NCI-H2107 treated with DMSO at 0.1 percent for 48 hours (cell line): ENCODE data around the gene INSRR.

Experiments used
- DNase-seq: peaks from one replicate; lab custom pipeline; 2025; ENCODE audit not compliant: unreplicated experiment; lab: John Stamatoyannopoulos, UW

Gene INSRR

DNA sequence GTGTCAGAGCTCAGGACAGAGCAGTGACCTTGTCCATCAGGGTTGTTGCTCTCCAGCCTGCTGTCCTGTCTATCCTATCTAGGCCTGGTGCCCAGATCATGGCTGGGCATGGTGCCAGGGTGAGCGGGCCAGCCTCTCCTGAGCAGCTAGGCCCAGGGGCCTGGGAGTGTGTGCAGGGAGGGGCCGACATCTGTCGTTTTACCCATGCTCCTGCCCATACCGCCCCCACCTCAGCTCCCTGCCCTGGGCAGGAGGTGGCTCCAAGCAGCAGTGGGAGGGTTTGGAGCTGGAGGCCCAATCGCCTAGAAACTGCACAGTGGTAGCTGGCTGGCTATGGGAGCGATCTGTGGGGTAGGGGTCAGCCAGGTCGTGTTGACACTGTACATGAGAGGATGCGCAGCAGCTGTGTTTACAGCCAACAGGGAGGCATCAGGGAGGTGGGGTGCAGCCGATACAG lies 6.5 kb downstream of the INSRR start:
- peak; percentile 77 for DNase-seq

DNA sequence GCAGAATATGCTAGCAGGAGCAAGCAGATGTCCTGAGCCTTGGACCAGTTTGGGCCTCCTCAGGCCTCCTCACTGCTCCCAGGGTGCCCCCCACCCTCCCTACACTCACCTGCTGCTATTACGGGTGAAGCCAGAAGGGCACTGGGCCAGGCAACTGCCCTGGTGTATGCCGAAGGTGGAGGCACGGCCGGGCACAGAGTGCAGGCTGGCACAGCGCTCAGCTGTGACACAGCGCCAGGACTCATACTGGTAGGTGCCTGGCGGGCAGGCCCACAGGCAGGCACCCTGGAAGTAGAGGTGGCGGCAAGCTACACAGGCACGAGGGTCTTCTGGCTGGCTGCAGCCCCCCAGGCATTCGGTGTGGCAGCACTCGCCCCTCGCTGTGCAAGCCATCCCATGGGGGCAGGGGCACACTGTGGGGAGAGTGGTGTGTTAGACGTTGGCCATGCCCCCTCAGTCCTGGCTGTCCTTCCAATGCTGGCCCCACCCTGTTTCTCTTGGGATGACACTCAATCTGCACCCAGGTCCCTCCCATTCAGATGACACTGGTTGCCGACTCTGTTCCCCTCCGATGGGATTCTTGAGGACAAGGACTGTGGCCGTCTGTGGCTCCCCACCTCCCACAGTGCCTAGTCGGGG lies 7.0 kb downstream of the INSRR start:
- DNase-seq, result no peak

DNA sequence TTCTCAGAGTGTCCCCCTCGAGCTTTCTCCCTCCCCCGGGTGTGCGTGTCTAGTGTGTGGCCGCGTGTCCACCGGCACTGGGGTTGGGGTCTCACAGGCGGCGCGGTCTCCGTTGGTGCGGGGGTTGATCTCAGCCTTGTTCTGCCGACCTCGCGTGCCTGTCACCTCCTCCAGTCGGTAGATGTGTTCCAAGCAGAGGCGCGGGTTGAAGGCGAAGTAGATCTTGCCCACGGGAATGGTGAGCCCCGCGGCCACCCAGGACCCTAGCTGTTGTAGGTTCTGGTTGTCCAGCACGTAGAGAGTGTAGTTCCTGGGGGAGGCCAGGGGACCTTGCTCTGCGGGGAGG lies 9.8 kb downstream of the INSRR start:
- no peak for DNase-seq

GRCh38 chr1:156848461-156849150 lies 10.3 kb downstream of the INSRR start:
- DNase-seq, result no peak

DNA sequence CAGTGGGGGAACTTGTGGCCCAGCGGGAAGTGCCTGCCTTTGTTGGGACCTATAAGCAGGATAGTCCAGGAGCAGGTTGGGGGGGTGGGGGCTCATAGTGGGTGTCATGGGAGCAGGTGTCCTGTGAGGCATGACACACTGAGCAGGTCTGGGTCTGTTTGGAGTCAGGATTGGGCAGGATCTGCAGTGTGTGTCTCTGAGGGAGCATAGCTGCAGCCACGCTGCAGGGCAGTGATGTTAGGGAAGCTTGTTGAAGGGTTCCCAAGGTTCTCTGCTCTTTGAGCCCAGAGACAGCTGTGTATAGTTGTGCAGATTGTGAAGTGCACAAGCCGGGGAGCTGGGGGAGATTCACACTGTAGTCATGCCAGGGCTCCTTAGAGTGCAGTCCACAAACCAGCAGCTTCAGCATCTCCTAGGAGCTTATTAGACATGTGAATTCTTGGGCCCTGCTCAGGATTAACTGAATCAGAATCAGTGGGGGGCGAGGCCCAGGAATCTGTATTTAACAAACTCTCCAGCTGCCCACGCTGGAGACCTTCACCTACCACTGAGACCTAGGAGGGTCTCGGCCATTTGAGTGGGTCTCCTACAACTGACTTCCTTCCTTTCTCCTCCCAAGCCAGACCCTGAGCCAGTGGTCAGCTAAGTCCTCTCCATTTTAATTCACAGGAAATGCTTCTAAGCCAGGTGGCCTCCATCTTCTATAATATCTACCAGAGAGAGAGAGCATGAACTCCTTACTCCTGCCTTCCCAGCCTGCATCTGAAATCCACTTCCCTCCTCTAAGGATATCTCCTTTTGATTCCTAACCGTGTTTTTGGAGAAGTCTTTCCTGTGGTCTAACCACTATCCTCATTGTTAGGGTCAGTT lies 11.1 kb downstream of the INSRR start:
- no peak for DNase-seq

- DNase-seq, result no peak
Measured at GRCh38 chr1:156846643-156847042, 12.3 kb downstream of the INSRR start.

DNA sequence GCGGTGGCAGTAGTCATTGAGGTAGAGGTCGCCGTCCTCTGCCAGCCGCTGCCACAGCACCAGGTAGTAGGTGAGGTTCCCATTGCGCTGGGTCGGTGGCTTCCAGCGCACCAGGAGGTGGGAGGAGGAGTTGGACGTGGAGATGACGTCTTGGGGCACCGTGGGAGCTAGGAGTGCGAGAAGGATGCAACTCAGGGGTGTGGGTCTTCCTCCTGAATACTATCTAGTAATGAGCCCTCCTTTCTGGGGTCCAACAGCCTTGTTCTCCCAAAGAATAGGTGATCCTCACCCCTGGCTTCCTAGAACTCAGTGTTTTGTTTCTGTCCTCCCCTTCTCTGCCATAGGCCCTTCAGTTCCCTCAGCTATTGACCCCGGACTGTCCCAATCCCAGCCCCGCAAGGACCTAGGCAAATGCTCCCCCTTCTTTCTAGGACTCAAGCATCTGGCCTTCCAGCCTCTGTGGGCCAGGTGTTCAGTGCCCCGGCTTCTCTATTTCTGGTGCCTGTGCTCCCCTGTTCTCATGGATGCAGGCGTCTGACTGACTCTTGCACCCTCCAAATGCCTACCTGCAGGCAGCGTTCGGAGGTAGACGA lies 12.9 kb downstream of the INSRR start:
- no peak for DNase-seq

DNA sequence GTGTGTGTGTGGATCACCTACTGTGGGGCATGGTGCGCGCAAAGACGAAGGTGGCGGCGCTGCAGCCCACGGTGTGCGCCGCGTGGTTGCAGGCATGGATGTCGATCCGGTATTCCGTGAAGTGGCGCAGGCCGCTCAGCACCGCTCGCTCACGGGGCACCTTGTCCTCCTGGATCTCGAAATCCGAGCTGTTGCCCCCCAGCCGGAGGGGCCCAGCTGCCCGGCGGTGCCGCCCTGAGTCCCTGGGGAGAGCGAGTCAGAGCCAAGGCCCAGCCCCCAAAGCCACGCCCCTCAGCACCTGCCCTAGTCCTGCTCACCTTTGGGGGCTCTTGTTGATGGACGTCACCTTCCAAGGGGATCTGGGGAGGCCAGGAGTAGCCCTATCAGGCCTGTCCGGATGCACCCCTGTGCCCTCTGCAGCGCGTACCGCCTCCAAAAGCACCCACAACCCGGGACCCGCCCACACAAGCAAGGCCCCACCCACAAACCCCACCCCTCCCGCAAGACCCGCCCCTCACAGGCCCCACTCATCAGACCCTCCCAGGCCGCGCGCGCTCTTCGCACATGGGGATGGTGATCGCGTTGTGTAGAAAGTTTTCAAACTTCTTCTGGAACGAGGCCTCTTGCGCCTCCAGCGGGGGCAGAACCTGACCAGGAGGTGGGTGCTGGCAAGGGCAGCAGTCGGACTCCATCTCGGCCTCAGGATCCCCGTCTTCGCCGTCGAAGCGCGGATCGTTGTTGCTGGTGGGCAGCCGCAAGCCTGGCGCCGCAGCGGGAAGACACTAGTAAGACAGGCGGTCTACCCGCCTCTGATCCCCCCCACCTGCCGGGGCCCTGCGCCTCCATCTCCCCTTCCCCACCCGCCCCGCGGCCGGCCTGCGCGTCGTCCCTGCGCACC lies 13.6 kb downstream of the INSRR start:
- no peak for DNase-seq

DNA sequence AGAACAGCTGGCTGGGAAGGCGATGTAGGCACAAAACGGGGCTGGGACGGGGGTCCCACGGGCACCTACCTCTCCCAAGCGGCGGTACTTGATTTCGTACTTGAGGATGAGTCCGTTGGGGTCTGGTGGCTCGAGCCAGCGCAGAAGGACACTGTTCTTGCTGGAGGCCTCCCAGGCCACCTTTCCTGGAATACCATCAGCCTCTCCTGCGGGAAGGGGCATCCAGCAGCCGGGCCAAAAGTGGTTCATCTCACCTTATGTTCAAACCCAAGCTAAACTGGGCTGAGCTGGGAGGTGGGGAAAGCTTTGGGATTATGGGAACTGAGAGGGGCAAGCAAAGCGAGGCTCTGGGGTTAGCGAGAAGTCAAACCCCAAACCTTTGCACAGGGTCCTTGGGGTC lies 14.3 kb downstream of the INSRR start:
- no peak for DNase-seq

- DNase-seq, result no peak
Measured at GRCh38 chr1:156844102-156844501, 14.8 kb downstream of the INSRR start.

DNA sequence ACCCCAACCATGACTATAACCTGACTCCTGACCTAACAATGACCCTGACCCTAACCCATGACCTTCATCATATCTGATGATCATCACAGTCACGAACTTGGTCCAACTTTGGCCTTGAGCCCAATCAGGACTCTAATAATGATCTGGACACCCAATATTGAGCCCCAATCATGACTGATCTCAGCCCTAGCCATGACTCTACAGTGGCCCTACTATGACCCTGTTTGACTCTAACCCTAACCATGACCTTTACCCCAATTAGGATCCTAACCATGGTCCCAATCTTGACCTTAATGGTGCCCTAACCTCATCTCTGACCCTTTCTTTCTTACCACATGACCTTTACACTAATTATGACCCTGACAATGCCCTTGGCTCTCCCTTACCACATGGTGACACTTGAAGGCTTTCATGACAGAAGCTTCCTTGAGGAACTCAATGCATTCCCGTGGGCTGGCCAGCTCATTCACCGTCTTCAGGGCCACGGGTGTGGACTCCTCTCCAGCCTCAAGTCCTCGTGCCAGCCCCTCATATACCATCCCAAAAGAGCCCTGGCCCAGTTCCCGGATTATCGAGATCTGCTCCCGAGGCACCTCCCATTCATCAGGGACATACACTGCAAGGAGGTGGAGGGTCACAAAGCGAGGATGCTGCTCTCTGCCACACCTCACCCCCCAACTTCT lies 16.2 kb downstream of the INSRR start:
- no peak for DNase-seq

DNA sequence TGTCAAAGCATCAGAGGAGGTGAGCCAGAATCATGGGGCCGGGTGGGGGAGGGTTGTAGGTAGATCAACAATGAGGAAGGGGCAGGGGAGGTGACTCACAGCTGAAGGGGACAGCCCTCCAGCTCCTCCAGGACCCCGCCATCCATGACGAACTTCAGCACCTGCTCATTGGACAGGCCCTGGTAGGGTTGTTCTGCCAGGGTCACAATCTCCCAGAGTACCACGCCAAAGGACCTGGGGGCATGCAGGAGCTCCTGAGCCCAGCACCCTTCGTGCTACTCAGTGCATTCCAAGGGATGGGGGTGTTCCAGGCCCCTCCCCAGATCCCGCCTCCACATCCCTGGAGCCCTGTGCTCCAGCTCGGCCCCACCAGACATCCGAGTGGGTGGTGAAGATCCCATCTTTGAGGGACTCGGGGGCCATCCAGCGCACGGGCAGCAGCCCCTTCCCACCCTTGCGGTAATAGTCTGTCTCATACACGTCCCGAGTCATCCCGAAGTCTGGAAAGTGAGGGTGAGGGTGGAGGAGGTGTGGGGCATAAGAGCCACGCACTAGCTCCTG lies 17.5 kb downstream of the INSRR start:
- DNase-seq, result no peak

GRCh38 chr1:156840898-156841279 lies 18.0 kb downstream of the INSRR start:
- DNase-seq, result no peak

GRCh38 chr1:156840186-156840897 lies 18.6 kb downstream of the INSRR start:
- no peak for DNase-seq

DNA sequence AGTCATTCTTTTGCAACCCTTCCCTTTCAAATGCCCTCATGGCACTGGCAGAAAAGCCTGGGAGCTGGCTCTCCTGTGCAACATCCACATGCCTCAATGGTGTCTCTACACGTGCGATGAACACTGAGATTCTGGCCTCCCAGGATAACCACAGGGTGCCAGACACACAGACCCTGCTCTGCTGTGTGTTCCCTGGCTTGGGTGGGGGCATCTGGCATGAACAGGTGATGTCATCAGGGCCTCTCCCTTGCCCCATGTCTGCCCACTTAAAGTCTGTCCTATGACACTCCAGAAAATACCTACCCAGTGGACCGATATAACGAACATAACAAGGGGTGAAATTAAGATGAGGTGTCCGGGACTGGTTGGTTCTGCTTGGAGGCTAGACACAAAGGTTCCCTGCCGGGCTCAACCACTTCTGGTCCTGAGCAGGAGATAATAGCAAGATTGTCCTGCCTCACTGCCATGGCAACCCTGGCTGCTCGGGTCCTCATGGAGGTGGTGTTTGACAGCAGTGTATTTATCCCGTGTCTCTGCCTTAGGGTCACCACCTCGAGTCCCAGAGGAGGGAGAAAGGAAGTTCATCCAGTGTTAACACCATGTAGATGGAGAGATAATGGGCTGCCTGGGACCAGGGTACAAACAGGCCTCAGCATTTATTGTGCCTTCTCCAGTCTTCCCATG lies 19.3 kb downstream of the INSRR start:
- DNase-seq, result peak; percentile 16

GRCh38 chr1:156838972-156839371 lies 19.9 kb downstream of the INSRR start:
- DNase-seq, result peak; percentile 23

- DNase-seq, result no peak
Measured at GRCh38 chr1:156836892-156837291, 22.0 kb downstream of the INSRR start.

GRCh38 chr1:156836041-156836654 lies 22.8 kb downstream of the INSRR start:
- no peak for DNase-seq
